Ovary (tissue), 9 donors: ENCODE data around the gene WTAP. TPM values are rescaled to one million over a fixed set of nuclear protein-coding genes. Genes with fewer than 3 reads are reported as not detected.
"Not testable (repeated sequence)": the region's sequence is repeated elsewhere in the genome, so short reads cannot be mapped to it uniquely, and the experiment has no call there.

Experiments
- DNase-seq, 5 donors: peaks; one replicate each; pipeline ENCODE4 v3.0.0-alpha.2; 2019 to 2020
- H3K27ac ChIP-seq, 2 donors: fragments of 200-600 bp; one replicate each; pipeline versions ENCODE4 v1.5.1 to v1.8.0; 2019 to 2022
- H3K27me3 ChIP-seq: fragments of 200-600 bp; one replicate; pipeline ENCODE4 v1.8.0; 2022
- H3K36me3 ChIP-seq: fragments of 200-600 bp; sonication (generic); one replicate; pipeline ENCODE4 v1.5.1; 2019
- H3K4me1 ChIP-seq: one replicate; pipeline ENCODE4 v1.8.1; 2013; ENCODE audit warnings: mild to moderate bottlenecking, moderate library complexity; ENCODE audit not compliant: insufficient read depth
- H3K4me3 ChIP-seq: fragments of 200-600 bp; sonication (generic); one replicate; pipeline ENCODE4 v1.5.1; 2017
- H3K9me3 ChIP-seq, 2 donors: fragments of 200-600 bp in 1 of 2; sonication (generic) in 1 of 2; one replicate each; pipeline versions ENCODE4 v1.5.1 to v1.8.1; 2013 to 2019; ENCODE audit warnings: mild to moderate bottlenecking in 1 of 2, moderate library complexity in 1 of 2
- CTCF ChIP-seq, 3 donors: fragments of 450-650 bp in 2 of 3; fragments of 200-600 bp in 1 of 3; IDR thresholded peaks; one replicate each; pipeline versions ENCODE4 v1.5.1 to v1.8.0; 2016 to 2022; ENCODE audit warnings: antibody characterized with exemption in 3 of 3, mild to moderate bottlenecking in 1 of 3
- EP300 ChIP-seq: sonication (generic); formaldehyde crosslinking; IDR thresholded peaks from one replicate; pipeline ENCODE4 v1.6.1; 2017; ENCODE audit warnings: antibody characterized with exemption
- POLR2A ChIP-seq: fragments of 450-650 bp; IDR thresholded peaks from one replicate; pipeline ENCODE4 v1.6.1; 2017; ENCODE audit warnings: antibody characterized with exemption, mild to moderate bottlenecking, moderate library complexity
- WGBS, 3 donors: extraction: QIAGEN DNeasy Blood & Tissue Kit in 1 of 3; methylation state at CpG; one replicate each; pipeline versions ENCODE4 v1.1.5 to v1.1.7; 2013 to 2017; 5-methylcytosine and 5-hydroxymethylcytosine counted together
- intact Hi-C, 4 donors: fragments of 100-400 bp; cut with DNase I; formaldehyde crosslinking; loops; one replicate each; pipeline versions ENCODE4 v1.11.0 to v1.15.1; 2022 to 2023
- polyA plus RNA-seq, 2 donors: library from polyadenylated mRNA; stranded (reverse); fragments of 200-250 nt in 1 of 2; fragments of 350-450 nt in 1 of 2; fragmentation: Illumina TruSeq in 1 of 2; extraction: RNeasy Lipid Tissue Mini Kit (QIAGEN cat#74804) in 1 of 2; gene quantifications; one replicate each; pipeline ENCODE4 v1.2.3, GENCODE V29; 2013 to 2014
- total RNA-seq, 7 donors: library from RNA; depleted of rRNA in 2 of 7; stranded (reverse); fragments of >200 nt in 2 of 7; fragmentation: NEBNext Ultra II Directional in 3 of 7; extraction: Animal tissue kit (Norgen Biotek cat#: 25700) in 3 of 7; gene quantifications; one replicate each; pipeline versions ENCODE4 v1.1.0 to v1.2.4, GENCODE V29; 2016 to 2023
- donor health status: DM: no; HTN: no; CAD: no; lungs with moderate emphysema.
- donor health status: DM: no; HTN: no; CAD: no.
- donor health status: Bipolar disorder and iron deficiency.
- donor health status: DM: yes; HTN: yes; CAD: no.
- donor health status: DM: no; HTN: no; CAD: no.
- donor health status: DM: yes; HTN: yes; CAD: no.

Gene WTAP
- total and polyA plus RNA-seq, 9 donors: 65.3 to 117 (median 95.4) TPM

DNA sequence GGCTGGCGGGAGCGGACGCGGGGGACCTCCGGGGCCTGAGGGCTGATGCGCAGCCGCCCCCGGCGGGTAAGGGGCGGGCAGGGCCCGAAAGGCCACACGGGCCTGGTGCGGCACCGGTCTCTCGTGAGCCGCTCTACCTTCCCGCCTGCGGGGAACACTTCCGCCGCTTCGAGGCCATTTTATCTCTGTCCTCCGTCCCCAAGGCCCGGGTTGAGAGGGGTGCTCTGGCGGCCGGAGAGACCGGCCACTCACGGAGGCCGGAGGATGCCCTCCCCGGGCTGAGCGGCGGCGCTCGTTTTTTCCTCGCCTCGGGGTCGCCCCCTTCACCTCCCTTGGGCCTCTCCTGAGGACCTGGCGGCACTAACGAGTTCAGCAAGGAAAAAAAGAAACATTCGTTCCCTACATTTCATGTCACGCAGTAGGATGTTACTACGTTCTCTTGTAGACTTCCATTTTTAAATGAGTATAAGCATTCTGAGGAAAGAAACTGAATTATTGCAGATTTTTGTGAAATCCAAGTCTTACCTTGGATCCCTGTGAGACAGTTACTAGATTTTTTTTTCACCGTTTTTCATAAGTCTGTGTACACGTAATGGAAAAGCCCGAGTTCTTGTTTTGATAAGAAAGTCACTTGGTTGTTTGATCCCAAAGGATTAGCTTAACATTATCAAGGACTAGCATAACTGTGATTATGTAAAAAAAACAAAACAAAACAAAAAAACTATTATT lies 575 bp downstream of the WTAP start:
- Histone ChIP-seq H3K9me3 (no peaks in the 10 kb centered on the region), H3K27me3 (no peaks in the 10 kb centered on the region), H3K4me3 (peak overlapping the region; percentile 72), H3K4me1 (peaks cover 10% of the 10 kb centered on the region), H3K36me3 (no peaks in the 10 kb centered on the region), H3K27ac (peak overlapping the region; percentile 94 to 100)
- DNase-seq: no peak
- WGBS, 3 donors: 0 to 1% (median 1%) methylated on average over 29 to 44 of the region's 44 CpGs
- TF ChIP-seq CTCF (IDR thresholded peaks at IDR 0.05) (peak in 1 of 3 donors; percentile 5), POLR2A (no peak), EP300 (no peak)
- intact Hi-C loops: loop anchor here in 2 of 4 donors (2.0 kb wide), 1 partner anchor 35 kb away; the partner anchor contains the start of gene SOD2 (in 2 of the 2)

- peaks cover 10% of the 10 kb centered on the region for H3K4me1 ChIP-seq
- WGBS, 3 donors: 2 to 3% (median 2%) methylated on average over 9 of the region's 9 CpGs
Measured at GRCh38 chr6:159728531-159728964, 1.2 kb downstream of the WTAP start.

GRCh38 chr6:159729598-159730331 lies 2.5 kb downstream of the WTAP start:
- Histone ChIP-seq H3K9me3 (no peaks in the 10 kb centered on the region), H3K27ac (no peak overlapping the region), H3K4me3 (no peak overlapping the region), H3K4me1 (peaks cover 10% of the 10 kb centered on the region), H3K36me3 (no peaks in the 10 kb centered on the region), H3K27me3 (no peaks in the 10 kb centered on the region)
- TF ChIP-seq POLR2A: no peak
- TF ChIP-seq CTCF (IDR thresholded peaks at IDR 0.05): no peak
- no peak for TF ChIP-seq EP300
- intact Hi-C loops: no loop called here
- 20 to 35% (median 26%) methylated on average over 4 of the region's 4 CpGs for WGBS, 3 donors
- DNase-seq: no peak

More at GRCh38 chr6:159728531-159728964, 1.2 kb downstream of the WTAP start:
- DNase-seq: no peak
- H3K27me3 ChIP-seq: no peaks in the 10 kb centered on the region
- no peak for TF ChIP-seq POLR2A
- no peak for TF ChIP-seq EP300
- H3K4me3 ChIP-seq: peak overlapping the region; percentile 72
- H3K27ac ChIP-seq: peak overlapping the region in 1 of 2 donors; percentile 100
- intact Hi-C loops: no loop called here
- no peaks in the 10 kb centered on the region for H3K36me3 ChIP-seq
- H3K9me3 ChIP-seq: no peaks in the 10 kb centered on the region

DNA sequence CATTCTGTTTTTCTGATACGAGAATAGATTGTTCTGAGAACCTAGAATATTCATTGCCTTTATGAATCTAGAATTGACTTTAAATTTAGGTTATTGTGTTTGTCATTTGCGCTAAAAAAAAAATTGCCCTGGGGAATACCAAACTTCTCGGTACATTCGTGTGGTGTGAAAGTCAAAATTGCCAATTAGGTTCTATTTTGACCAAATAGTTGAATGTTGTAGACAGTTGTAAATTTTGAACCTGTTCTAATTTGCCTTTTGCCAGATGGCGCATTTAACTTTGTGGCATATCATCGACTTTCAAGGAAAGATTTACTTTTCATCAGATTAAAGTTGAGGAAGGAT lies 3.0 kb downstream of the WTAP start:
- no peak overlapping the region for H3K4me3 ChIP-seq
- H3K4me1 ChIP-seq: peaks cover 10% of the 10 kb centered on the region

GRCh38 chr6:159732550-159732949 lies 5.2 kb downstream of the WTAP start:
- H3K9me3 ChIP-seq, H3K4me3 ChIP-seq, H3K27ac ChIP-seq, H3K36me3 ChIP-seq, H3K27me3 ChIP-seq, DNase-seq, intact Hi-C loops: not testable (repeated sequence)
- WGBS, 3 donors: 90 to 94% (median 93%) methylated on average over 12 of the region's 12 CpGs
- peaks cover 12% of the 10 kb centered on the region for H3K4me1 ChIP-seq

More for the DNA sequence above, 3.0 kb downstream of the WTAP start:
- Histone ChIP-seq H3K9me3 (no peaks in the 10 kb centered on the region), H3K27me3 (no peaks in the 10 kb centered on the region), H3K27ac (no peak overlapping the region), H3K36me3 (no peaks in the 10 kb centered on the region)
- 77 to 84% (median 80%) methylated on average over 6 of the region's 6 CpGs for WGBS, 3 donors
- no peak for DNase-seq
- TF ChIP-seq EP300 (no peak), POLR2A (no peak), CTCF (IDR thresholded peaks at IDR 0.05) (no peak)
- intact Hi-C loops: no loop called here

- peaks cover 12% of the 10 kb centered on the region for H3K4me1 ChIP-seq
- DNase-seq, H3K36me3 ChIP-seq, H3K27me3 ChIP-seq, H3K4me3 ChIP-seq, H3K9me3 ChIP-seq, intact Hi-C loops, H3K27ac ChIP-seq: not testable (repeated sequence)
- WGBS, 3 donors: 95 to 96% (median 95%) methylated on average over 12 of the region's 12 CpGs
Measured at GRCh38 chr6:159733395-159733794, 6.1 kb downstream of the WTAP start.
